ENCODE measurements around the gene RXRG. TPM values are rescaled to one million over a fixed set of nuclear protein-coding genes. Genes with fewer than 3 reads are reported as not detected.

RXRG gene
- total and polyA plus RNA-seq, 9 of the 15 experiments (the other 6 are each of a cell fraction or from before 2014, with no cell fraction given): not detected

GRCh38 chr1:165481820-165482532, 37.0 kb upstream of the RXRG start (continued):
- TF ChIP-seq JUN (IDR thresholded peaks at IDR 0.05; ENCODE audit: borderline replicate concordance, low read depth, low read length) (peak; percentile 55; the same call in 1 of the 2 replicates), JUN (CRISPR knock-in tag; IDR thresholded peaks at IDR 0.05; ENCODE audit: borderline replicate concordance) (no peak), PKNOX1 (IDR thresholded peaks at IDR 0.05) (0 out of 2 replicates have a peak, but pooled peaks have one; percentile 18), NBN (IDR thresholded peaks at IDR 0.05; ENCODE audit: low read depth) (no peak), CTBP1 (IDR thresholded peaks at IDR 0.05; ENCODE audit: borderline replicate concordance) (0 out of 2 replicates have a peak, but pooled peaks have one; percentile 21), ARID1B (IDR thresholded peaks at IDR 0.05) (peak; percentile 34; the same call in 1 of the 2 replicates), JUND (IDR thresholded peaks at IDR 0.05; ENCODE audit: borderline replicate concordance, low read depth, low read length) (peak; percentile 81), JUND (tag; IDR thresholded peaks at IDR 0.05; ENCODE audit: borderline replicate concordance, low read depth, low read length) (peak; percentile 85; the same call in 2 of the 3 replicates), ZNF512 (tag; IDR thresholded peaks at IDR 0.05) (peak; percentile 93), MLX (CRISPR knock-in tag; conservative IDR thresholded peaks at IDR 0.05) (no peak), EHMT2 (IDR thresholded peaks at IDR 0.05) (peak; percentile 29; the same call in 1 of the 2 replicates)
